GM12872 (cell line): ENCODE results near the gene REV3L.

Experiments
- CTCF ChIP-seq: IDR thresholded peaks from 3 replicates; pipeline ENCODE4 v1.5.1; 2011; ENCODE audit warnings: low read depth, mild to moderate bottlenecking, low read length, moderate library complexity; ENCODE audit not compliant: insufficient read depth

The REV3L gene

GRCh38 chr6:111256646-111257045 lies 226.4 kb downstream of the REV3L start:
- TF ChIP-seq CTCF: no peak

- TF ChIP-seq CTCF: no peak
Measured at GRCh38 chr6:111254779-111255166, 228.2 kb downstream of the REV3L start.

- TF ChIP-seq CTCF: no peak
Measured at GRCh38 chr6:111254004-111254778, 228.8 kb downstream of the REV3L start.

GRCh38 chr6:111252726-111253125 lies 230.3 kb downstream of the REV3L start:
- no peak for TF ChIP-seq CTCF

- TF ChIP-seq CTCF: no peak
Measured at GRCh38 chr6:111250791-111251354, 232.1 kb downstream of the REV3L start.
